CD14-positive monocyte (primary cell): ENCODE results near the gene SULT2A1. TPM values are rescaled to one million over a fixed set of nuclear protein-coding genes. Genes with fewer than 3 reads are reported as not detected.
"Not testable (repeated sequence)": the region's sequence is repeated elsewhere in the genome, so short reads cannot be mapped to it uniquely, and the experiment has no call there.

ENCODE experiments used
- DNase-seq, 3 donors: peaks; one replicate each; pipeline ENCODE4 v3.0.0-alpha.2; 2011 to 2022
- H2AFZ ChIP-seq: 2 replicates; pipeline ENCODE4 v1.6.0; 2012; ENCODE audit warnings: mild to moderate bottlenecking, low read depth, low read length, inconsistent platforms; ENCODE audit not compliant: insufficient read depth, poor library complexity, severe bottlenecking
- H3K27ac ChIP-seq, 2 donors: 1 replicate in 1 of 2; 2 replicates in 1 of 2; pipeline ENCODE4 v1.5.1; 2012 to 2013; ENCODE audit warnings: low read length in 2 of 2, control low read depth in 1 of 2, inconsistent platforms in 1 of 2, low read depth in 1 of 2, mild to moderate bottlenecking in 1 of 2
- H3K27me3 ChIP-seq, 2 donors: one replicate each; pipeline versions ENCODE4 v1.6.0 to v1.6.1; 2011 to 2013; ENCODE audit warnings: low read length in 2 of 2; ENCODE audit not compliant: control insufficient read depth in 2 of 2, insufficient read depth in 2 of 2
- H3K36me3 ChIP-seq, 2 donors: replicated peaks in 1 of 2; 1 replicate in 1 of 2; 2 replicates in 1 of 2; pipeline versions ENCODE4 v1.5.1 to v1.6.1; 2012 to 2013; ENCODE audit warnings: low read length in 2 of 2, control low read depth in 1 of 2, inconsistent platforms in 1 of 2, mild to moderate bottlenecking in 1 of 2; ENCODE audit not compliant: insufficient read depth in 2 of 2, control insufficient read depth in 1 of 2
- H3K4me1 ChIP-seq, 2 donors: 1 replicate in 1 of 2; 2 replicates in 1 of 2; pipeline versions ENCODE4 v1.5.1 to v1.6.1; 2012 to 2013; ENCODE audit warnings: low read length in 2 of 2, control low read depth in 1 of 2, inconsistent platforms in 1 of 2, mild to moderate bottlenecking in 1 of 2, moderate library complexity in 1 of 2; ENCODE audit not compliant: insufficient read depth in 2 of 2, control insufficient read depth in 1 of 2
- H3K4me2 ChIP-seq: replicated peaks from 2 replicates; pipeline ENCODE3; 2012; ENCODE audit warnings: low read length, moderate library complexity, mild to moderate bottlenecking; ENCODE audit not compliant: poor library complexity, severe bottlenecking; ENCODE audit errors: extremely low read depth
- H3K4me3 ChIP-seq, 3 experiments: fragments of 200-600 bp in 1 of 3; sonication (generic) in 1 of 3; replicated peaks in 1 of 3; 1 replicate in 2 of 3; 2 replicates in 1 of 3; pipeline ENCODE4 v1.5.1; 2011 to 2013; ENCODE audit warnings: low read length in 3 of 3, mild to moderate bottlenecking in 3 of 3, control low read depth in 2 of 3, low read depth in 2 of 3, inconsistent platforms in 1 of 3, moderate library complexity in 1 of 3
- H3K79me2 ChIP-seq: 2 replicates; pipeline ENCODE4 v1.6.0; 2012; ENCODE audit warnings: mild to moderate bottlenecking, control low read depth, inconsistent platforms, low read length, moderate library complexity; ENCODE audit not compliant: insufficient read depth
- H3K9ac ChIP-seq: 2 replicates; pipeline ENCODE4 v1.6.0; 2017; ENCODE audit warnings: low read length, mild to moderate bottlenecking; ENCODE audit not compliant: insufficient read depth, poor library complexity, severe bottlenecking
- H3K9me3 ChIP-seq, 2 donors: replicated peaks in 1 of 2; 1 replicate in 1 of 2; 2 replicates in 1 of 2; pipeline versions ENCODE4 v1.5.1 to v1.6.1; 2012 to 2013; ENCODE audit warnings: low read length in 2 of 2, control low read depth in 1 of 2; ENCODE audit not compliant: control insufficient read depth in 1 of 2, insufficient read depth in 1 of 2
- H4K20me1 ChIP-seq: 2 replicates; pipeline ENCODE4 v1.6.0; 2012; ENCODE audit warnings: mild to moderate bottlenecking, low read length, control low read depth, moderate library complexity; ENCODE audit not compliant: insufficient read depth
- H3K27ac Mint-ChIP-seq, 7 donors: one replicate each; pipeline ENCODE4 v1.8.0; 2020; ENCODE audit warnings: mild to moderate bottlenecking in 7 of 7, mixed read lengths in 7 of 7, moderate library complexity in 6 of 7, inconsistent platforms in 2 of 7
- H3K27me3 Mint-ChIP-seq, 3 donors: one replicate each; pipeline ENCODE4 v1.8.0; 2021 to 2022; ENCODE audit warnings: low read depth in 3 of 3, mild to moderate bottlenecking in 3 of 3, mixed read lengths in 3 of 3, moderate library complexity in 3 of 3, inconsistent platforms in 1 of 3
- H3K36me3 Mint-ChIP-seq, 2 donors: one replicate each; pipeline ENCODE4 v1.8.0; 2020; ENCODE audit warnings: mixed read lengths in 2 of 2, inconsistent platforms in 1 of 2, mild to moderate bottlenecking in 1 of 2
- H3K4me1 Mint-ChIP-seq: one replicate; pipeline ENCODE4 v1.8.0; 2020; ENCODE audit warnings: mild to moderate bottlenecking, mixed read lengths
- H3K4me3 Mint-ChIP-seq, 2 donors: one replicate each; pipeline ENCODE4 v1.8.0; 2020; ENCODE audit warnings: mild to moderate bottlenecking in 2 of 2, mixed read lengths in 2 of 2, moderate library complexity in 1 of 2
- H3K9me3 Mint-ChIP-seq, 7 donors: one replicate each; pipeline ENCODE4 v1.8.0; 2020 to 2022; ENCODE audit warnings: mixed read lengths in 7 of 7, mild to moderate bottlenecking in 6 of 7, moderate library complexity in 6 of 7, inconsistent platforms in 2 of 7
- WGBS: methylation state at CpG from one replicate; pipeline ENCODE4 v1.1.5; 2013; ENCODE audit warnings: missing lambda C conversion rate; ENCODE audit not compliant: insufficient coverage; 5-methylcytosine and 5-hydroxymethylcytosine counted together
- intact Hi-C, 2 donors: fragments of 100-400 bp; cut with micrococcal nuclease; formaldehyde crosslinking; loops; one replicate each; pipeline versions ENCODE4 v1.15.0 to v1.15.1; 2023
- polyA plus RNA-seq, 3 donors: library from polyadenylated mRNA; depleted of rRNA in 1 of 3; unstranded in 2 of 3; stranded (reverse) in 1 of 3; fragments of 300-500 nt in 2 of 3; fragments of >200 nt in 1 of 3; fragmentation: Illumina TruSeq in 2 of 3; gene quantifications; 1 replicate in 2 of 3; 2 replicates in 1 of 3; pipeline ENCODE4 v1.2.3, GENCODE V29; 2012 to 2021
- TF ChIP-seq, protein P1 (sequence below): fragments of 200-600 bp; IDR thresholded peaks from one replicate; pipeline ENCODE4 v1.8.0; 2022; ENCODE audit warnings: antibody characterized with exemption, mild to moderate bottlenecking

Gene SULT2A1
- polyA plus RNA-seq, 3 donors = not detected

DNA sequence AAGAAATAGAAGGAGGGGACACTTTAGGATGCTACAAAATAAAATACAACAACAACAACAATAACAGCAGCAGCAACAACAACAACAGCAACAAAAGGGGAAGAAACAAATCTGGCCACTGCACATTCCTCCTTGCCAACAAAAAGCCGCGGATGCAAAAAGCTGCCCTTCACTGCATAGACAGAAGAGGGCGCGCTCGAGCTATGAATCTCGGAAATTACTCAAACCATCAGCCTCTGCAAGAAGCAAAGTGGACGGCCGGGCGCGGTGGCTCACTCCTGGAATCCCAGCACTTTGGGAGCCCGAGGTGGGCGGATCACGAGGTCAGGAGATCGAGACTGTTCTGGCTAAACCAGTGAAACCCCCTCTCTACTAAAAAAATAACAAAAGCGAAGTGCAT lies 34.0 kb upstream of the SULT2A1 start:
- H3K9me3 Mint-ChIP-seq, intact Hi-C loops, H3K27me3 Mint-ChIP-seq, H3K9ac ChIP-seq, H4K20me1 ChIP-seq, H3K4me1 Mint-ChIP-seq, H3K4me2 ChIP-seq, H3K27me3 ChIP-seq, H3K9me3 ChIP-seq, H3K4me1 ChIP-seq, H3K36me3 ChIP-seq, H3K4me3 Mint-ChIP-seq, H3K27ac ChIP-seq, H3K27ac Mint-ChIP-seq, DNase-seq, H3K4me3 ChIP-seq, H2AFZ ChIP-seq, H3K36me3 Mint-ChIP-seq, H3K79me2 ChIP-seq: not testable (repeated sequence)
- WGBS = no CpG with 5 or more reads among the region's 15 CpGs
- TF ChIP-seq, protein P1, sequence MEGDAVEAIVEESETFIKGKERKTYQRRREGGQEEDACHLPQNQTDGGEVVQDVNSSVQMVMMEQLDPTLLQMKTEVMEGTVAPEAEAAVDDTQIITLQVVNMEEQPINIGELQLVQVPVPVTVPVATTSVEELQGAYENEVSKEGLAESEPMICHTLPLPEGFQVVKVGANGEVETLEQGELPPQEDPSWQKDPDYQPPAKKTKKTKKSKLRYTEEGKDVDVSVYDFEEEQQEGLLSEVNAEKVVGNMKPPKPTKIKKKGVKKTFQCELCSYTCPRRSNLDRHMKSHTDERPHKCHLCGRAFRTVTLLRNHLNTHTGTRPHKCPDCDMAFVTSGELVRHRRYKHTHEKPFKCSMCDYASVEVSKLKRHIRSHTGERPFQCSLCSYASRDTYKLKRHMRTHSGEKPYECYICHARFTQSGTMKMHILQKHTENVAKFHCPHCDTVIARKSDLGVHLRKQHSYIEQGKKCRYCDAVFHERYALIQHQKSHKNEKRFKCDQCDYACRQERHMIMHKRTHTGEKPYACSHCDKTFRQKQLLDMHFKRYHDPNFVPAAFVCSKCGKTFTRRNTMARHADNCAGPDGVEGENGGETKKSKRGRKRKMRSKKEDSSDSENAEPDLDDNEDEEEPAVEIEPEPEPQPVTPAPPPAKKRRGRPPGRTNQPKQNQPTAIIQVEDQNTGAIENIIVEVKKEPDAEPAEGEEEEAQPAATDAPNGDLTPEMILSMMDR = peak; percentile 57

DNA sequence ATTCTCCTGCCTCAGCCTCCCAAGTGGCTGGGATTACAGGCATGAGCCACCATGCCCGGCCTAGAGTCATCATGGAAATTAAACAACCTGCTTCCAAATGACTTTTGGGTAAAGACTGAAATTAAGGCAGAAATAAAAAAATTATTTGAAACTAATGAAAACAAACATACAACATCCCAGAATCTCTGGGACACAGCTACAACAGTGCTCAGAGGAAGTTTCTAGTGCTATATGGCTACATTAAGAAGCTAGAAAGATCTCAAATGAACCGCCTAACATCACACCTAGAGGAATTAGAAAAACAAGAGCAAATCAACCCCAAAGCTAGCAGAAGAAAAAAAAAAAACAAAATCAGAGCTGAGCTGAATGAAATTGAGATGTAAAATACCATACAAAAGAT lies 24.1 kb upstream of the SULT2A1 start:
- not testable (repeated sequence) for H3K4me3 Mint-ChIP-seq, H3K4me1 ChIP-seq, H3K9me3 ChIP-seq

More for the DNA sequence above, 24.1 kb upstream of the SULT2A1 start:
- H3K9me3 Mint-ChIP-seq, H3K9ac ChIP-seq, H3K27ac ChIP-seq, H3K36me3 Mint-ChIP-seq, H3K36me3 ChIP-seq, H3K79me2 ChIP-seq, H3K4me1 Mint-ChIP-seq, H4K20me1 ChIP-seq, H2AFZ ChIP-seq, H3K4me2 ChIP-seq, H3K27me3 ChIP-seq, intact Hi-C loops, H3K27me3 Mint-ChIP-seq, DNase-seq, H3K27ac Mint-ChIP-seq, H3K4me3 ChIP-seq: not testable (repeated sequence)
- WGBS = no CpG with 5 or more reads among the region's 2 CpGs
